IMR-90 (cell line): Measurements from ENCODE around the gene ZNF879. TPM values are rescaled to one million over a fixed set of nuclear protein-coding genes. Genes with fewer than 3 reads are reported as not detected.

ENCODE experiments used
- ATAC-seq: fragments of 200-7000 bp; cut with Tn5 transposase; 2 replicates; pipeline ENCODE4 v1.9.1; 2020; ENCODE audit warnings: low read depth, mild to moderate bottlenecking, moderate library complexity
- BruUV-seq: library from RNA; stranded (reverse); fragments of 400-500 nt; replicated peaks from 2 replicates; lab custom pipeline; 2021; lab: Mats Ljungman, UMichigan
- CTCF ChIA-PET: fragments of 300-600 bp; formaldehyde crosslinking; extraction: SDS; loops from one replicate; lab custom pipeline; 2021; ENCODE audit warnings: antibody characterized with exemption; lab: Yijun Ruan, JAX
- POLR2A ChIA-PET: fragments of 300-600 bp; sonication (Branson Sonifier 250); formaldehyde crosslinking; loops from one replicate; lab custom pipeline; 2022; ENCODE audit warnings: antibody characterized with exemption; ENCODE audit not compliant: unreplicated experiment; lab: Charles Lee
- DNase-seq: peaks from one replicate; pipeline ENCODE4 v3.0.0; 2013
- H2AFZ ChIP-seq: replicated peaks from 2 replicates; pipeline ENCODE3; 2013; ENCODE audit warnings: low read length, mild to moderate bottlenecking; ENCODE audit not compliant: poor library complexity
- H2AK5ac ChIP-seq: 2 replicates; pipeline ENCODE4 v1.6.1; 2013; ENCODE audit warnings: low read depth, low read length, inconsistent platforms
- H2AK9ac ChIP-seq: replicated peaks from 2 replicates; pipeline ENCODE3; 2013; ENCODE audit warnings: mild to moderate bottlenecking, low read depth, low read length, moderate library complexity; ENCODE audit not compliant: poor library complexity
- H2BK120ac ChIP-seq: 2 replicates; pipeline ENCODE4 v1.6.1; 2013; ENCODE audit warnings: low read depth, low read length, inconsistent platforms
- H2BK15ac ChIP-seq: 3 replicates; pipeline ENCODE4 v1.6.1; 2013; ENCODE audit warnings: low read depth, low read length, inconsistent platforms
- H2BK20ac ChIP-seq: 2 replicates; pipeline ENCODE4 v1.6.1; 2013; ENCODE audit warnings: low read depth, mild to moderate bottlenecking, inconsistent platforms, low read length, moderate library complexity
- H2BK5ac ChIP-seq: 2 replicates; pipeline ENCODE4 v1.6.1; 2013; ENCODE audit warnings: mild to moderate bottlenecking, low read depth, low read length, inconsistent platforms; ENCODE audit not compliant: poor library complexity, severe bottlenecking
- H3K14ac ChIP-seq: replicated peaks from 2 replicates; pipeline ENCODE4 v1.6.1; 2013; ENCODE audit warnings: low read depth, low read length, inconsistent platforms
- H3K18ac ChIP-seq: 2 replicates; pipeline ENCODE4 v1.6.1; 2013; ENCODE audit warnings: low read depth, low read length, control low read depth
- H3K23ac ChIP-seq: 2 replicates; pipeline ENCODE4 v1.6.1; 2013; ENCODE audit warnings: low read depth, low read length, inconsistent platforms
- H3K27ac ChIP-seq: 2 replicates; pipeline ENCODE4 v1.5.1; 2013; ENCODE audit warnings: mild to moderate bottlenecking, control low read depth, low read length; ENCODE audit not compliant: insufficient read depth
- H3K27me3 ChIP-seq: 2 replicates; pipeline ENCODE4 v1.6.1; 2013; ENCODE audit warnings: low read length; ENCODE audit not compliant: control insufficient read depth, insufficient read depth
- H3K36me3 ChIP-seq: 2 replicates; pipeline ENCODE4 v1.6.1; 2013; ENCODE audit warnings: low read length, mixed read lengths; ENCODE audit not compliant: control insufficient read depth, insufficient read depth
- H3K4ac ChIP-seq: 2 replicates; pipeline ENCODE4 v1.6.1; 2013; ENCODE audit warnings: low read depth, low read length, inconsistent platforms
- H3K4me1 ChIP-seq: 2 replicates; pipeline ENCODE4 v1.6.1; 2013; ENCODE audit warnings: low read length, mixed read lengths; ENCODE audit not compliant: control insufficient read depth, insufficient read depth
- H3K4me2 ChIP-seq: 2 replicates; pipeline ENCODE4 v1.6.1; 2013; ENCODE audit warnings: low read depth, mild to moderate bottlenecking, control low read depth, low read length, moderate library complexity
- H3K4me3 ChIP-seq: 2 replicates; pipeline ENCODE4 v1.5.1; 2013; ENCODE audit warnings: low read depth, mild to moderate bottlenecking, control low read depth, low read length, moderate library complexity; ENCODE audit not compliant: insufficient read depth
- H3K56ac ChIP-seq: 2 replicates; pipeline ENCODE4 v1.6.1; 2013; ENCODE audit warnings: low read length, inconsistent platforms; ENCODE audit not compliant: insufficient read depth; ENCODE audit errors: extremely low read depth
- H3K79me1 ChIP-seq, 2 experiments: 2 replicates each; pipeline ENCODE4 v1.6.1; 2013; ENCODE audit warnings: low read length in 2 of 2, inconsistent platforms in 1 of 2, low read depth in 1 of 2
- H3K9ac ChIP-seq: 2 replicates; pipeline ENCODE4 v1.6.1; 2013; ENCODE audit warnings: low read depth, low read length, control low read depth
- H3K9me1 ChIP-seq: 2 replicates; pipeline ENCODE4 v1.6.1; 2013; ENCODE audit warnings: low read length, inconsistent platforms; ENCODE audit not compliant: insufficient read depth
- H3K9me3 ChIP-seq: 2 replicates; pipeline ENCODE4 v1.6.1; 2013; ENCODE audit warnings: low read length; ENCODE audit not compliant: control insufficient read depth, insufficient read depth
- H4K20me1 ChIP-seq: 2 replicates; pipeline ENCODE4 v1.6.1; 2013; ENCODE audit warnings: low read length, inconsistent platforms; ENCODE audit not compliant: insufficient read depth
- H4K5ac ChIP-seq: 2 replicates; pipeline ENCODE4 v1.6.1; 2013; ENCODE audit warnings: mild to moderate bottlenecking, low read depth, low read length, control low read depth
- H4K8ac ChIP-seq, 2 experiments: 2 replicates each; pipeline ENCODE4 v1.6.1; 2013; ENCODE audit warnings: low read depth in 2 of 2, low read length in 2 of 2, control low read depth in 1 of 2, inconsistent platforms in 1 of 2
- H4K91ac ChIP-seq: 2 replicates; pipeline ENCODE4 v1.6.1; 2013; ENCODE audit warnings: low read depth, low read length, inconsistent platforms; ENCODE audit not compliant: insufficient read depth
- BHLHE40 ChIP-seq: fragments of 150-350 bp; IDR thresholded peaks from 2 replicates; pipeline ENCODE4 v1.6.1; 2016; ENCODE audit warnings: mild to moderate bottlenecking, low read depth, low read length
- CHD1 ChIP-seq: IDR thresholded peaks from 2 replicates; pipeline ENCODE4 v1.6.1; 2012; ENCODE audit warnings: low read depth, low read length, improper control_type of control experiment
- MAZ ChIP-seq: IDR thresholded peaks from 2 replicates; pipeline ENCODE4 v1.6.1; 2012; ENCODE audit warnings: low read depth, mild to moderate bottlenecking, low read length, improper control_type of control experiment, moderate library complexity, borderline replicate concordance
- MXI1 ChIP-seq: IDR thresholded peaks from 2 replicates; pipeline ENCODE4 v1.6.1; 2012; ENCODE audit warnings: low read depth, mild to moderate bottlenecking, low read length, moderate library complexity, borderline replicate concordance
- RAD21 ChIP-seq: IDR thresholded peaks from 2 replicates; pipeline ENCODE4 v1.6.1; 2012; ENCODE audit warnings: low read length, improper control_type of control experiment
- RCOR1 ChIP-seq: IDR thresholded peaks from 2 replicates; pipeline ENCODE4 v1.6.1; 2012; ENCODE audit warnings: mild to moderate bottlenecking, low read length, improper control_type of control experiment; ENCODE audit not compliant: insufficient replicate concordance
- WGBS, 2 experiments: methylation state at CpG; one replicate each; pipeline versions ENCODE4 v1.1.5 to v1.1.7; 2013; ENCODE audit warnings: missing lambda C conversion rate in 2 of 2; ENCODE audit not compliant: insufficient read length in 1 of 2; ENCODE audit errors: extremely low coverage in 2 of 2; 5-methylcytosine and 5-hydroxymethylcytosine counted together
- dilution Hi-C: fragments of 300-500 bp; cut with HindIII; formaldehyde crosslinking; loops from one replicate; pipeline ENCODE4 v1.14.3; 2018; ENCODE audit warnings: low sequenced_read_pairs; ENCODE audit not compliant: unreplicated experiment
- in situ Hi-C: fragments of 300-500 bp; cut with MboI; formaldehyde crosslinking; loops from 3 replicates; pipeline ENCODE4 v1.14.3; 2019; ENCODE audit warnings: low sequenced_read_pairs, inconsistent platforms, mixed read lengths
- intact Hi-C: fragments of 100-400 bp; cut with micrococcal nuclease; formaldehyde crosslinking; loops from 2 replicates; pipeline ENCODE4 v1.10.0; 2022
- polyA plus RNA-seq, 3 experiments: library from polyadenylated mRNA; depleted of rRNA; stranded (reverse); fragments of >200 nt; gene quantifications; 2 replicates each; pipeline ENCODE4 v1.2.3, GENCODE V29; 2012; ENCODE audit warnings: low replicate concordance in 1 of 3
- total RNA-seq: library from RNA; depleted of rRNA; stranded (reverse); fragments of >200 nt; gene quantifications from 2 replicates; pipeline ENCODE4 v1.2.3, GENCODE V29; 2012

Gene ZNF879
- total and polyA plus RNA-seq, 2 of the 4 experiments (the other 2 are of a cell fraction) = 1.4 to 3.4 TPM

DNA sequence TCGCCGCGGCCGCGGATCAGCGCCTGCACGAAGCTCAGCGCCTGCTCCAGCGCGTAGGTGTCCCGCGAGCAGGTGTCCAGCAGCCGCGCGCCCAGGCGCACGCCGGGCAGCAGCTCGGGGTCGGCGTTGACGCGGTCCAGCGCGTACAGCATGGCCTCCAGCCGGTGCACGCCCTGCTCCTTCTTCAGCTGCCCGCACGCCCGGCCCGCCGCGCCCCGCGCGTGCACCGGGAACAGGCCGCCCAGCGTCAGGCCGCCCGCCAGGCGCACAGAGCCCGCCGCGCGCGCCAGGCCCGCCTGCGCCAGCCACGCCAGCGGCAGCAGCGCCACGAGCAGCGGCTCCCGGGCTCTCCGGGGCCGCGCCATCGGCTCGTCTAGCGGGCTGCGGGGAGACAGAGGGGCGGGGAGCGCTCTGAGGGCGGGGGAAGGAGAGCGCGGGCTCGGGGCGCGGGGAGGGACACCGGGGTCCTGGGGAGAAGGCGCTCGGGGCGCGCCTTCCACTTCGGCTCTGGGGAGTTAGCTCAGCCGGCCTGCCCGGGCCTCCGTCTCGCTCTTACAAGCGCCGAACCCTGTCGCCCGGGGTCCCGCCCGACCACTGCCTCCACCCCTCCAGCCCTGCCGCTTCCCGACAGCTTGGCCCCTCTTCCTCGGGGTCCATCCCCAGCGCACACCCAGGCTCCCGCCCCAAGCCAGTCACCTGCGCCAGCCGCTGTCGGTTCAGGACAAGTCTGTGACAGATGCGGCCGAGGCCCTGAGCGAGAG lies 28.8 kb upstream of the ZNF879 start, which contains the start of gene GRM6:
Gene GRM6, minus strand, starts transcription at position 741 of the 761 bp plus-strand sequence. Its CDS starts 376 bp downstream, at position 365.
- no peak for DNase-seq
- Histone ChIP-seq H3K79me1 (no peaks in the 10 kb centered on the region), H3K9me3 (peaks cover 52% of the 10 kb centered on the region), H2BK15ac (no peak within 1 kb of the TSS), H4K5ac (no peak within 1 kb of the TSS), H3K27ac (no peak within 1 kb of the TSS), H4K91ac (no peak within 1 kb of the TSS), H3K14ac (no peak within 1 kb of the TSS), H3K4me1 (no peaks in the 10 kb centered on the region), H2BK20ac (no peak within 1 kb of the TSS), H3K4me2 (no peak within 1 kb of the TSS), H2BK5ac (no peak within 1 kb of the TSS), H3K9me1 (no peaks in the 10 kb centered on the region), H3K27me3 (peaks cover 2% of the 10 kb centered on the region; the same call in 1 of the 2 replicates), H4K8ac (no peak within 1 kb of the TSS), H3K36me3 (no peaks in the 10 kb centered on the region), H2AFZ (no peak within 1 kb of the TSS), H2AK5ac (no peak within 1 kb of the TSS), H3K4ac (no peak within 1 kb of the TSS), H3K23ac (no peak within 1 kb of the TSS), H3K56ac (no peak within 1 kb of the TSS), H2AK9ac (no peak within 1 kb of the TSS), H4K20me1 (no peaks in the 10 kb centered on the region), H3K4me3 (no peak within 1 kb of the TSS), H3K9ac (no peak within 1 kb of the TSS), H3K18ac (no peak within 1 kb of the TSS), H2BK120ac (no peak within 1 kb of the TSS)
- ChIA-PET CTCF (no interaction called here), POLR2A (no interaction called here)
- in situ Hi-C loops (no loop called here), dilution Hi-C loops (no loop called here), intact Hi-C loops (no loop called here)
- WGBS, 2 experiments = 5% methylated on average over 18 of the region's 97 CpGs; no CpG with 5 or more reads in 1 of the 2 experiments
- no TSS peak for BruUV-seq
- ATAC-seq = no peak
- TF ChIP-seq CHD1 = no peak
- no peak for TF ChIP-seq RCOR1
- TF ChIP-seq RAD21 = no peak
- no peak for TF ChIP-seq MAZ
- TF ChIP-seq BHLHE40 = no peak
- TF ChIP-seq MXI1 = no peak
